Right lobe of liver (tissue), 6 donors: ENCODE data around the gene GRIN3A. TPM values are rescaled to one million over a fixed set of nuclear protein-coding genes. Genes with fewer than 3 reads are reported as not detected.

Experiments
- ATAC-seq, 4 donors: fragments of 200-7000 bp; cut with Tn5 transposase; one replicate each; pipeline ENCODE4 v1.9.1; 2020; ENCODE audit warnings: mild to moderate bottlenecking in 4 of 4, moderate library complexity in 4 of 4
- DNase-seq, 3 donors: peaks; one replicate each; pipeline ENCODE4 v3.0.0-alpha.2; 2020
- H3K27ac ChIP-seq, 3 donors: fragments of 200-600 bp; one replicate each; pipeline ENCODE4 v1.8.0; 2022
- H3K27me3 ChIP-seq, 2 donors: fragments of 200-600 bp; one replicate each; pipeline ENCODE4 v1.8.0; 2022
- H3K36me3 ChIP-seq, 4 donors: fragments of 200-600 bp; sonication (generic) in 1 of 4; one replicate each; pipeline versions ENCODE4 v1.5.1 to v1.8.0; 2017 to 2022; ENCODE audit warnings: control low read depth in 1 of 4
- H3K4me1 ChIP-seq, 4 donors: fragments of 200-600 bp; sonication (generic) in 1 of 4; one replicate each; pipeline versions ENCODE4 v1.5.1 to v1.8.0; 2017 to 2022; ENCODE audit warnings: control low read depth in 1 of 4
- H3K4me3 ChIP-seq, 3 donors: fragments of 200-600 bp; one replicate each; pipeline ENCODE4 v1.8.0; 2022
- H3K9me3 ChIP-seq, 4 donors: fragments of 200-600 bp; sonication (generic) in 1 of 4; one replicate each; pipeline versions ENCODE4 v1.5.1 to v1.8.0; 2017 to 2022; ENCODE audit warnings: control low read depth in 1 of 4
- CTCF ChIP-seq, 4 donors: fragments of 200-600 bp in 3 of 4; fragments of 450-650 bp in 1 of 4; IDR thresholded peaks; one replicate each; pipeline versions ENCODE4 v1.5.1 to v1.8.0; 2016 to 2022; ENCODE audit warnings: antibody characterized with exemption in 4 of 4, mild to moderate bottlenecking in 2 of 4
- POLR2A ChIP-seq: fragments of 450-650 bp; IDR thresholded peaks from one replicate; pipeline ENCODE4 v1.6.1; 2017; ENCODE audit warnings: antibody characterized with exemption, mild to moderate bottlenecking
- WGBS: methylation state at CpG from one replicate; pipeline ENCODE4 v1.1.6; 2018; ENCODE audit warnings: low coverage, low lambda C conversion rate; ENCODE audit not compliant: insufficient coverage; ENCODE audit errors: missing lambda C conversion rate; 5-methylcytosine and 5-hydroxymethylcytosine counted together
- intact Hi-C, 2 donors: fragments of 100-400 bp; cut with DNase I; formaldehyde crosslinking; loops; one replicate each; pipeline versions ENCODE4 v1.11.2 to v1.14.1; 2022
- total RNA-seq, 6 experiments: library from RNA; depleted of rRNA in 2 of 6; stranded (reverse); fragments of >200 nt in 2 of 6; fragmentation: NEBNext Ultra II Directional in 3 of 6; extraction: Animal tissue kit (Norgen Biotek cat#: 25700) in 3 of 6; gene quantifications; one replicate each; pipeline versions ENCODE4 v1.1.0 to v1.2.4, GENCODE V29; 2016 to 2023
- donor health status: DM: no; HTN: yes; CAD: no.
- donor health status: DM: no; HTN: no; CAD: no.
- donor health status: DM: no; HTN: no; CAD: no.
- donor health status: DM: no; HTN: yes; CAD: no.
- donor health status: DM: no; HTN: yes; CAD: no.

Gene GRIN3A
- total RNA-seq, 6 experiments from 2014 or later: 0.05 to 0.44 (median 0.09) TPM; not detected in 1

- no peaks in the 10 kb centered on the region for H3K9me3 ChIP-seq
- H3K36me3 ChIP-seq: no peaks in the 10 kb centered on the region
- peak overlapping the region; percentile 58 to 63 (median 63) for H3K27ac ChIP-seq
- H3K27me3 ChIP-seq: no peaks in the 10 kb centered on the region
- WGBS: 66% methylated on average over 3 of the region's 3 CpGs
- no peak overlapping the region for H3K4me3 ChIP-seq
- intact Hi-C loops: no loop called here
- DNase-seq (no peak), ATAC-seq (peak in 1 of 4 donors; percentile 21)
- H3K4me1 ChIP-seq: peaks cover 0 to 39% (median 8%) of the 10 kb centered on the region in 4 donors
- TF ChIP-seq CTCF (IDR thresholded peaks at IDR 0.05) (no peak), POLR2A (no peak)
These were observed 30.7 kb downstream of the GRIN3A start for GRCh38 chr9:101707721-101708120.

GRCh38 chr9:101706997-101707396, 31.4 kb downstream of the GRIN3A start:
- H3K4me3 ChIP-seq: peak overlapping the region in 1 of 3 donors; percentile 20

GRCh38 chr9:101706261-101706798, 32.1 kb downstream of the GRIN3A start:
- no peaks in the 10 kb centered on the region for H3K27me3 ChIP-seq
- no peak for DNase-seq
- peak overlapping the region in 1 of 3 donors; percentile 20 for H3K4me3 ChIP-seq
- no peaks in the 10 kb centered on the region for H3K36me3 ChIP-seq
- TF ChIP-seq POLR2A (peak; percentile 46), CTCF (IDR thresholded peaks at IDR 0.05) (no peak)
- H3K4me1 ChIP-seq: peaks cover 0 to 39% (median 8%) of the 10 kb centered on the region in 4 donors
- peak; percentile 52 to 74 (median 56) for ATAC-seq
- peak overlapping the region; percentile 58 to 63 (median 63) for H3K27ac ChIP-seq
- intact Hi-C loops: no loop called here
- H3K9me3 ChIP-seq: no peaks in the 10 kb centered on the region

More at GRCh38 chr9:101706997-101707396, 31.4 kb downstream of the GRIN3A start:
- WGBS: 73% methylated on average over 2 of the region's 2 CpGs
- Histone ChIP-seq H3K27me3 (no peaks in the 10 kb centered on the region), H3K4me1 (peaks cover 0 to 39% (median 8%) of the 10 kb centered on the region in 4 donors), H3K27ac (peak overlapping the region; percentile 58 to 63 (median 63)), H3K36me3 (no peaks in the 10 kb centered on the region), H3K9me3 (no peaks in the 10 kb centered on the region)
- DNase-seq (no peak), ATAC-seq (peak; percentile 67 to 79 (median 71))
- TF ChIP-seq CTCF (IDR thresholded peaks at IDR 0.05): no peak
- no peak for TF ChIP-seq POLR2A
- intact Hi-C loops: no loop called here

GRCh38 chr9:101705135-101705661, 33.2 kb downstream of the GRIN3A start:
- Histone ChIP-seq H3K4me3 (peak overlapping the region; percentile 29 to 52 (median 36)), H3K27ac (peak overlapping the region; percentile 30 to 63 (median 58)), H3K9me3 (no peaks in the 10 kb centered on the region), H3K36me3 (no peaks in the 10 kb centered on the region), H3K4me1 (peaks cover 0 to 39% (median 8%) of the 10 kb centered on the region in 4 donors), H3K27me3 (no peaks in the 10 kb centered on the region)
- WGBS: under 1% methylated on average over 19 of the region's 21 CpGs
- intact Hi-C loops: no loop called here
- DNase-seq (peak; percentile 58 to 61 (median 61)), ATAC-seq (peak; percentile 78 to 94 (median 87))
- TF ChIP-seq CTCF (IDR thresholded peaks at IDR 0.05) (peak in 3 of 4 donors; percentile 42 to 46 (median 44)), POLR2A (no peak)
